IMR-90 (cell line): ENCODE measurements around the gene GPR45. TPM values are rescaled to one million over a fixed set of nuclear protein-coding genes. Genes with fewer than 3 reads are reported as not detected.
"Not testable (repeated sequence)": the region's sequence is repeated elsewhere in the genome, so short reads cannot be mapped to it uniquely, and the experiment has no call there.

Experiments
- ATAC-seq: fragments of 200-7000 bp; cut with Tn5 transposase; 2 replicates; pipeline ENCODE4 v1.9.1; 2020; ENCODE audit warnings: low read depth, mild to moderate bottlenecking, moderate library complexity
- BruUV-seq: library from RNA; stranded (reverse); fragments of 400-500 nt; replicated peaks from 2 replicates; lab custom pipeline; 2021; lab: Mats Ljungman, UMichigan
- CTCF ChIA-PET: fragments of 300-600 bp; formaldehyde crosslinking; extraction: SDS; loops from one replicate; lab custom pipeline; 2021; ENCODE audit warnings: antibody characterized with exemption; lab: Yijun Ruan, JAX
- POLR2A ChIA-PET: fragments of 300-600 bp; sonication (Branson Sonifier 250); formaldehyde crosslinking; loops from one replicate; lab custom pipeline; 2022; ENCODE audit warnings: antibody characterized with exemption; ENCODE audit not compliant: unreplicated experiment; lab: Charles Lee
- DNase-seq: peaks from one replicate; pipeline ENCODE4 v3.0.0; 2013
- H2AFZ ChIP-seq: replicated peaks from 2 replicates; pipeline ENCODE3; 2013; ENCODE audit warnings: low read length, mild to moderate bottlenecking; ENCODE audit not compliant: poor library complexity
- H2AK5ac ChIP-seq: 2 replicates; pipeline ENCODE4 v1.6.1; 2013; ENCODE audit warnings: low read depth, low read length, inconsistent platforms
- H2AK9ac ChIP-seq: replicated peaks from 2 replicates; pipeline ENCODE3; 2013; ENCODE audit warnings: mild to moderate bottlenecking, low read depth, low read length, moderate library complexity; ENCODE audit not compliant: poor library complexity
- H2BK120ac ChIP-seq: 2 replicates; pipeline ENCODE4 v1.6.1; 2013; ENCODE audit warnings: low read depth, low read length, inconsistent platforms
- H2BK15ac ChIP-seq: 3 replicates; pipeline ENCODE4 v1.6.1; 2013; ENCODE audit warnings: low read depth, low read length, inconsistent platforms
- H2BK20ac ChIP-seq: 2 replicates; pipeline ENCODE4 v1.6.1; 2013; ENCODE audit warnings: low read depth, mild to moderate bottlenecking, inconsistent platforms, low read length, moderate library complexity
- H2BK5ac ChIP-seq: 2 replicates; pipeline ENCODE4 v1.6.1; 2013; ENCODE audit warnings: mild to moderate bottlenecking, low read depth, low read length, inconsistent platforms; ENCODE audit not compliant: poor library complexity, severe bottlenecking
- H3K14ac ChIP-seq: replicated peaks from 2 replicates; pipeline ENCODE4 v1.6.1; 2013; ENCODE audit warnings: low read depth, low read length, inconsistent platforms
- H3K18ac ChIP-seq: 2 replicates; pipeline ENCODE4 v1.6.1; 2013; ENCODE audit warnings: low read depth, low read length, control low read depth
- H3K23ac ChIP-seq: 2 replicates; pipeline ENCODE4 v1.6.1; 2013; ENCODE audit warnings: low read depth, low read length, inconsistent platforms
- H3K27ac ChIP-seq: 2 replicates; pipeline ENCODE4 v1.5.1; 2013; ENCODE audit warnings: mild to moderate bottlenecking, control low read depth, low read length; ENCODE audit not compliant: insufficient read depth
- H3K27me3 ChIP-seq: 2 replicates; pipeline ENCODE4 v1.6.1; 2013; ENCODE audit warnings: low read length; ENCODE audit not compliant: control insufficient read depth, insufficient read depth
- H3K36me3 ChIP-seq: 2 replicates; pipeline ENCODE4 v1.6.1; 2013; ENCODE audit warnings: low read length, mixed read lengths; ENCODE audit not compliant: control insufficient read depth, insufficient read depth
- H3K4ac ChIP-seq: 2 replicates; pipeline ENCODE4 v1.6.1; 2013; ENCODE audit warnings: low read depth, low read length, inconsistent platforms
- H3K4me1 ChIP-seq: 2 replicates; pipeline ENCODE4 v1.6.1; 2013; ENCODE audit warnings: low read length, mixed read lengths; ENCODE audit not compliant: control insufficient read depth, insufficient read depth
- H3K4me2 ChIP-seq: 2 replicates; pipeline ENCODE4 v1.6.1; 2013; ENCODE audit warnings: low read depth, mild to moderate bottlenecking, control low read depth, low read length, moderate library complexity
- H3K4me3 ChIP-seq: 2 replicates; pipeline ENCODE4 v1.5.1; 2013; ENCODE audit warnings: low read depth, mild to moderate bottlenecking, control low read depth, low read length, moderate library complexity; ENCODE audit not compliant: insufficient read depth
- H3K56ac ChIP-seq: 2 replicates; pipeline ENCODE4 v1.6.1; 2013; ENCODE audit warnings: low read length, inconsistent platforms; ENCODE audit not compliant: insufficient read depth; ENCODE audit errors: extremely low read depth
- H3K79me1 ChIP-seq, 2 experiments: 2 replicates each; pipeline ENCODE4 v1.6.1; 2013; ENCODE audit warnings: low read length in 2 of 2, inconsistent platforms in 1 of 2, low read depth in 1 of 2
- H3K9ac ChIP-seq: 2 replicates; pipeline ENCODE4 v1.6.1; 2013; ENCODE audit warnings: low read depth, low read length, control low read depth
- H3K9me1 ChIP-seq: 2 replicates; pipeline ENCODE4 v1.6.1; 2013; ENCODE audit warnings: low read length, inconsistent platforms; ENCODE audit not compliant: insufficient read depth
- H3K9me3 ChIP-seq: 2 replicates; pipeline ENCODE4 v1.6.1; 2013; ENCODE audit warnings: low read length; ENCODE audit not compliant: control insufficient read depth, insufficient read depth
- H4K20me1 ChIP-seq: 2 replicates; pipeline ENCODE4 v1.6.1; 2013; ENCODE audit warnings: low read length, inconsistent platforms; ENCODE audit not compliant: insufficient read depth
- H4K5ac ChIP-seq: 2 replicates; pipeline ENCODE4 v1.6.1; 2013; ENCODE audit warnings: mild to moderate bottlenecking, low read depth, low read length, control low read depth
- H4K8ac ChIP-seq, 2 experiments: 2 replicates each; pipeline ENCODE4 v1.6.1; 2013; ENCODE audit warnings: low read depth in 2 of 2, low read length in 2 of 2, control low read depth in 1 of 2, inconsistent platforms in 1 of 2
- H4K91ac ChIP-seq: 2 replicates; pipeline ENCODE4 v1.6.1; 2013; ENCODE audit warnings: low read depth, low read length, inconsistent platforms; ENCODE audit not compliant: insufficient read depth
- WGBS, 2 experiments: methylation state at CpG; one replicate each; pipeline versions ENCODE4 v1.1.5 to v1.1.7; 2013; ENCODE audit warnings: missing lambda C conversion rate in 2 of 2; ENCODE audit not compliant: insufficient read length in 1 of 2; ENCODE audit errors: extremely low coverage in 2 of 2; 5-methylcytosine and 5-hydroxymethylcytosine counted together
- dilution Hi-C: fragments of 300-500 bp; cut with HindIII; formaldehyde crosslinking; loops from one replicate; pipeline ENCODE4 v1.14.3; 2018; ENCODE audit warnings: low sequenced_read_pairs; ENCODE audit not compliant: unreplicated experiment
- in situ Hi-C: fragments of 300-500 bp; cut with MboI; formaldehyde crosslinking; loops from 3 replicates; pipeline ENCODE4 v1.14.3; 2019; ENCODE audit warnings: low sequenced_read_pairs, inconsistent platforms, mixed read lengths
- intact Hi-C: fragments of 100-400 bp; cut with micrococcal nuclease; formaldehyde crosslinking; loops from 2 replicates; pipeline ENCODE4 v1.10.0; 2022
- polyA plus RNA-seq, 3 experiments: library from polyadenylated mRNA; depleted of rRNA; stranded (reverse); fragments of >200 nt; gene quantifications; 2 replicates each; pipeline ENCODE4 v1.2.3, GENCODE V29; 2012; ENCODE audit warnings: low replicate concordance in 1 of 3
- total RNA-seq: library from RNA; depleted of rRNA; stranded (reverse); fragments of >200 nt; gene quantifications from 2 replicates; pipeline ENCODE4 v1.2.3, GENCODE V29; 2012

GPR45 gene
- total and polyA plus RNA-seq, 2 of the 4 experiments (the other 2 are of a cell fraction), result not detected

- H2BK120ac ChIP-seq, H2AK5ac ChIP-seq, ATAC-seq, H3K36me3 ChIP-seq, H4K5ac ChIP-seq, H3K79me1 ChIP-seq, H3K4me1 ChIP-seq, H3K4me2 ChIP-seq, H4K91ac ChIP-seq, H2BK20ac ChIP-seq, H4K8ac ChIP-seq, H3K9me3 ChIP-seq, H2BK15ac ChIP-seq, BruUV-seq, dilution Hi-C loops, H3K9me1 ChIP-seq, H4K20me1 ChIP-seq, H3K27ac ChIP-seq, H3K14ac ChIP-seq, H2AFZ ChIP-seq, H3K4ac ChIP-seq, H3K4me3 ChIP-seq, DNase-seq, H3K56ac ChIP-seq, H3K27me3 ChIP-seq, H2AK9ac ChIP-seq, CTCF ChIA-PET, H3K23ac ChIP-seq, intact Hi-C loops, H3K9ac ChIP-seq, H2BK5ac ChIP-seq, H3K18ac ChIP-seq, POLR2A ChIA-PET, in situ Hi-C loops: not testable (repeated sequence)
- 100% methylated on average over 1 of the region's 43 CpGs; no CpG with 5 or more reads in 1 of the 2 experiments for WGBS, 2 experiments
These were observed 9.6 kb downstream of the GPR45 start for GRCh38 chr2:105251016-105251648.
